GM19239 (cell line): ENCODE measurements around the gene ZG16B.

ENCODE experiments used
- DNase-seq: peaks from one replicate; pipeline ENCODE4 v3.0.0; 2011; ENCODE audit warnings: low spot score; ENCODE audit not compliant: insufficient read length
- FAIRE-seq: peaks from 2 replicates; lab custom pipeline; 2011; peaks lifted over from hg19 to GRCh38; lab: Jason Lieb, UNC

ZG16B gene

GRCh38 chr16:2803545-2804195, 26.4 kb upstream of the ZG16B start:
- DNase-seq (no peak), FAIRE-seq (no peak)

GRCh38 chr16:2804728-2805127, 25.4 kb upstream of the ZG16B start:
- no peak for DNase-seq
- FAIRE-seq, result no peak

- FAIRE-seq, result no peak
Observed at GRCh38 chr16:2806286-2806685, 23.8 kb upstream of the ZG16B start.

GRCh38 chr16:2808181-2808580, 21.9 kb upstream of the ZG16B start:
- no peak for DNase-seq
- no peak for FAIRE-seq

More at GRCh38 chr16:2806286-2806685, 23.8 kb upstream of the ZG16B start:
- no peak for DNase-seq

- DNase-seq (no peak), FAIRE-seq (no peak)
Observed at GRCh38 chr16:2809149-2809760, 20.8 kb upstream of the ZG16B start.

GRCh38 chr16:2810651-2811050, 19.5 kb upstream of the ZG16B start:
- DNase-seq, result no peak
- FAIRE-seq, result no peak

GRCh38 chr16:2811703-2812471, 18.2 kb upstream of the ZG16B start:
- no peak for FAIRE-seq

GRCh38 chr16:2813771-2814221, 16.3 kb upstream of the ZG16B start:
- FAIRE-seq, result no peak
- no peak for DNase-seq

More at GRCh38 chr16:2811703-2812471, 18.2 kb upstream of the ZG16B start:
- no peak for DNase-seq

GRCh38 chr16:2814551-2815298, 15.4 kb upstream of the ZG16B start:
- no peak for DNase-seq
- FAIRE-seq, result no peak

- FAIRE-seq (no peak), DNase-seq (no peak)
Observed at GRCh38 chr16:2815299-2815771, 14.8 kb upstream of the ZG16B start.

- DNase-seq (no peak), FAIRE-seq (no peak)
Observed at GRCh38 chr16:2816751-2817339, 13.3 kb upstream of the ZG16B start, which contains the start of gene PRSS21. Gene PRSS21 (plus strand): TSS chr16:2817237. CDS start chr16:2817269, 32 bp downstream.

- no peak for DNase-seq
- FAIRE-seq, result no peak
Observed at GRCh38 chr16:2817340-2818271, 12.5 kb upstream of the ZG16B start.

- DNase-seq, result no peak
- FAIRE-seq, result no peak
Observed at GRCh38 chr16:2818272-2818876, 11.7 kb upstream of the ZG16B start.

GRCh38 chr16:2819179-2819938, 10.7 kb upstream of the ZG16B start:
- DNase-seq (no peak), FAIRE-seq (no peak)

GRCh38 chr16:2819939-2820835, 9.9 kb upstream of the ZG16B start:
- no peak for DNase-seq
- no peak for FAIRE-seq

- DNase-seq (no peak), FAIRE-seq (no peak)
Observed at GRCh38 chr16:2820836-2821486, 9.1 kb upstream of the ZG16B start.
